HEK293 (cell line): ENCODE measurements around the gene MYORG.

Source experiments
- CTCF ChIA-PET: fragments of 350-600 bp; formaldehyde crosslinking; extraction: SDS; loops from one replicate; lab custom pipeline; 2021; ENCODE audit warnings: antibody characterized with exemption; lab: Yijun Ruan, JAX
- POLR2A ChIA-PET: fragments of 300-600 bp; formaldehyde crosslinking; extraction: SDS; loops from one replicate; lab custom pipeline; 2020; ENCODE audit warnings: antibody characterized with exemption, inconsistent platforms; lab: Yijun Ruan, JAX
- H3K27ac ChIP-seq: fragments of 200-500 bp; sonication (Bioruptor generic); 2 replicates; pipeline ENCODE4 v1.5.1; 2014; ENCODE audit warnings: low read depth, low read length, control low read depth, inconsistent platforms; ENCODE audit errors: extremely low read depth
- H3K36me3 ChIP-seq, 2 experiments: fragments of 200-500 bp in 1 of 2; sonication (Bioruptor generic) in 1 of 2; 1 replicate in 1 of 2; 2 replicates in 1 of 2; pipeline ENCODE4 v1.5.1; 2014 to 2017; ENCODE audit warnings: inconsistent platforms in 2 of 2, low read length in 2 of 2; ENCODE audit not compliant: control insufficient read depth in 2 of 2, insufficient read depth in 1 of 2
- H3K4me1 ChIP-seq: fragments of 200-500 bp; sonication (Bioruptor generic); 2 replicates; pipeline ENCODE4 v1.5.1; 2014; ENCODE audit warnings: mild to moderate bottlenecking, low read length, inconsistent platforms; ENCODE audit not compliant: control insufficient read depth, insufficient read depth
- H3K4me3 ChIP-seq: 2 replicates; pipeline ENCODE4 v1.5.1; 2011; ENCODE audit warnings: low read depth, mild to moderate bottlenecking, control low read depth, low read length, moderate library complexity
- H3K9me3 ChIP-seq: fragments of 200-500 bp; sonication (Bioruptor generic); 2 replicates; pipeline ENCODE4 v1.5.1; 2014; ENCODE audit warnings: low read depth, low read length, inconsistent platforms; ENCODE audit not compliant: control insufficient read depth, insufficient read depth
- EGR2 ChIP-seq: fragments of 450-650 bp; formaldehyde crosslinking; IDR thresholded peaks from 2 replicates; pipeline ENCODE4 v1.5.1; 2016; ENCODE audit warnings: low read depth, missing biosample characterization, missing genetic modification characterization
- HIC1 ChIP-seq: fragments of 450-650 bp; formaldehyde crosslinking; IDR thresholded peaks from 2 replicates; pipeline ENCODE4 v1.5.1; 2016; ENCODE audit warnings: missing biosample characterization, missing genetic modification characterization
- OSR2 ChIP-seq: fragments of 450-650 bp; formaldehyde crosslinking; IDR thresholded peaks from 2 replicates; pipeline ENCODE4 v1.5.1; 2016; ENCODE audit warnings: missing biosample characterization, missing genetic modification characterization
- PRDM10 ChIP-seq: fragments of 450-650 bp; formaldehyde crosslinking; IDR thresholded peaks from 2 replicates; pipeline ENCODE4 v1.5.1; 2016; ENCODE audit warnings: missing biosample characterization, missing genetic modification characterization
- REPIN1 ChIP-seq: fragments of 450-650 bp; formaldehyde crosslinking; IDR thresholded peaks from 2 replicates; pipeline ENCODE4 v1.5.1; 2017; ENCODE audit warnings: missing biosample characterization, missing genetic modification characterization, low read depth
- WT1 ChIP-seq: fragments of 450-650 bp; formaldehyde crosslinking; IDR thresholded peaks from 2 replicates; pipeline ENCODE4 v1.5.1; 2016; ENCODE audit warnings: missing biosample characterization, missing genetic modification characterization
- ZBTB10 ChIP-seq: fragments of 450-650 bp; formaldehyde crosslinking; IDR thresholded peaks from 2 replicates; pipeline ENCODE4 v1.5.1; 2016; ENCODE audit warnings: missing biosample characterization, missing genetic modification characterization
- ZBTB7A ChIP-seq: fragments of 450-650 bp; formaldehyde crosslinking; IDR thresholded peaks from 2 replicates; pipeline ENCODE4 v1.5.1; 2016; ENCODE audit warnings: low read depth, missing biosample characterization, missing genetic modification characterization
- ZBTB8A ChIP-seq: fragments of 450-650 bp; formaldehyde crosslinking; IDR thresholded peaks from 2 replicates; pipeline ENCODE4 v1.5.1; 2016; ENCODE audit warnings: missing biosample characterization, missing genetic modification characterization
- ZFHX2 ChIP-seq: fragments of 450-650 bp; formaldehyde crosslinking; conservative IDR thresholded peaks from 2 replicates; pipeline ENCODE4 v1.5.1; 2016; ENCODE audit warnings: missing biosample characterization, missing genetic modification characterization
- ZFP37 ChIP-seq: fragments of 450-650 bp; formaldehyde crosslinking; IDR thresholded peaks from 2 replicates; pipeline ENCODE4 v1.5.1; 2016; ENCODE audit warnings: missing biosample characterization, missing genetic modification characterization
- ZNF140 ChIP-seq: fragments of 450-650 bp; formaldehyde crosslinking; IDR thresholded peaks from 2 replicates; pipeline ENCODE4 v1.5.1; 2016; ENCODE audit warnings: missing biosample characterization, missing genetic modification characterization
- ZNF146 ChIP-seq: fragments of 450-650 bp; formaldehyde crosslinking; IDR thresholded peaks from 2 replicates; pipeline ENCODE4 v1.5.1; 2016; ENCODE audit warnings: missing biosample characterization, missing genetic modification characterization
- ZNF157 ChIP-seq: fragments of 450-650 bp; formaldehyde crosslinking; IDR thresholded peaks from 2 replicates; pipeline ENCODE4 v1.5.1; 2016; ENCODE audit warnings: missing biosample characterization, missing genetic modification characterization
- ZNF2 ChIP-seq: fragments of 450-650 bp; formaldehyde crosslinking; IDR thresholded peaks from 2 replicates; pipeline ENCODE4 v1.5.1; 2016; ENCODE audit warnings: missing biosample characterization, missing genetic modification characterization
- ZNF341 ChIP-seq: fragments of 450-650 bp; formaldehyde crosslinking; IDR thresholded peaks from 2 replicates; pipeline ENCODE4; 2016; ENCODE audit warnings: low read depth, missing biosample characterization, missing genetic modification characterization
- ZNF366 ChIP-seq: fragments of 450-650 bp; formaldehyde crosslinking; conservative IDR thresholded peaks from 2 replicates; pipeline ENCODE4 v1.5.1; 2016; ENCODE audit warnings: missing biosample characterization, missing genetic modification characterization
- ZNF571 ChIP-seq: fragments of 450-650 bp; formaldehyde crosslinking; IDR thresholded peaks from 2 replicates; pipeline ENCODE4 v1.5.0; 2017; ENCODE audit warnings: missing biosample characterization, missing genetic modification characterization
- ZSCAN18 ChIP-seq: fragments of 450-650 bp; formaldehyde crosslinking; IDR thresholded peaks from 2 replicates; pipeline ENCODE4 v1.5.1; 2016; ENCODE audit warnings: missing biosample characterization, missing genetic modification characterization
- ZSCAN23 ChIP-seq: fragments of 450-650 bp; formaldehyde crosslinking; IDR thresholded peaks from 2 replicates; pipeline ENCODE4 v1.5.1; 2016; ENCODE audit warnings: missing biosample characterization, missing genetic modification characterization

The MYORG gene

GRCh38 chr9:34374905-34375552 is 1.7 kb downstream of the MYORG start (continued):
- TF ChIP-seq WT1, result 0 out of 2 replicates have a peak, but pooled peaks have one; percentile 15
- peak; percentile 30; the same call in 1 of the 2 replicates for TF ChIP-seq PRDM10 (tag by site-specific recombination)
- no peak for TF ChIP-seq ZNF140 (tag by site-specific recombination)
- no peak for TF ChIP-seq ZNF571 (tag by site-specific recombination)
- no peak for TF ChIP-seq ZNF146 (tag by site-specific recombination)

- H3K36me3 ChIP-seq, result peaks cover 0 to 32% of the 10 kb centered on the region in 2 experiments; a peak in 1 of 3 replicates
- POLR2A ChIA-PET, result interaction anchor here (1.0 to 1.1 kb wide), 2 partner anchors 9 to 325 kb away, joined by 3 read pairs; partner anchors contain the start of gene UBAP2
- TF ChIP-seq ZNF2, result no peak
- TF ChIP-seq EGR2 (tag by site-specific recombination), result peak; percentile 59; the same call in 1 of the 2 replicates
- TF ChIP-seq ZNF366 (tag by site-specific recombination), result no peak
- no peak for TF ChIP-seq ZSCAN23 (tag by site-specific recombination)
- 0 out of 2 replicates have a peak, but pooled peaks have one; percentile 19 for TF ChIP-seq ZFHX2
- TF ChIP-seq ZBTB8A, result no peak
- no peak for TF ChIP-seq ZBTB7A (tag by site-specific recombination)
- no peak for TF ChIP-seq ZBTB10
- H3K27ac ChIP-seq, result no peak overlapping the region
- no peaks in the 10 kb centered on the region; the same call in none of the 2 replicates for H3K4me1 ChIP-seq
- H3K4me3 ChIP-seq, result no peak overlapping the region
- no peaks in the 10 kb centered on the region for H3K9me3 ChIP-seq
- CTCF ChIA-PET, result interaction anchor here (0.8 to 10.7 kb wide), 4 partner anchors 10 to 229 kb away, joined by 3 to 172 read pairs (median 5); no protein-coding TSS in a partner anchor
Measured at GRCh38 chr9:34374339-34374738, 2.4 kb downstream of the MYORG start.

- POLR2A ChIA-PET, result interaction anchor here (1.1 kb wide), 1 partner anchor 325 kb away, joined by 3 read pairs; the partner anchor contains the start of gene UBAP2
- Histone ChIP-seq H3K4me1 (no peaks in the 10 kb centered on the region; the same call in none of the 2 replicates), H3K27ac (no peak overlapping the region), H3K36me3 (peaks cover 0 to 36% of the 10 kb centered on the region in 2 experiments; a peak in 1 of 3 replicates), H3K9me3 (no peaks in the 10 kb centered on the region), H3K4me3 (no peak overlapping the region)
- CTCF ChIA-PET, result interaction anchor here (0.7 to 10.7 kb wide), 6 partner anchors 9 to 300 kb away, joined by 4 to 172 read pairs (median 5); no protein-coding TSS in a partner anchor
- TF ChIP-seq REPIN1 (tag by site-specific recombination) (no peak), ZNF157 (tag by site-specific recombination) (no peak), ZFP37 (tag by site-specific recombination) (no peak), ZSCAN18 (tag by site-specific recombination) (no peak), ZNF341 (0 out of 2 replicates have a peak, but pooled peaks have one; percentile 26), OSR2 (tag by site-specific recombination) (no peak), HIC1 (tag by site-specific recombination) (no peak)
Measured at GRCh38 chr9:34373749-34374148, 2.9 kb downstream of the MYORG start.
